Naive thymus-derived CD8-positive, alpha-beta T cell (primary cell): Measurements from ENCODE around the gene S100P. TPM values are rescaled to one million over a fixed set of nuclear protein-coding genes. Genes with fewer than 3 reads are reported as not detected.
A peak's percentile ranks its signal among the peaks of the same experiment; 100 is the strongest.

Experiments used
- ATAC-seq, 2 donors: fragments of 150-1000 bp; cut with Tn5 transposase in 1 of 2; sonication (Bioruptor Pico), chemical (Tn5 transposase) in 1 of 2; 1 replicate in 1 of 2; 2 replicates in 1 of 2; pipeline ENCODE4 v1.10.0; 2021; ENCODE audit warnings: mild to moderate bottlenecking in 2 of 2, moderate library complexity in 2 of 2
- POLR2A ChIA-PET: fragments of 350-600 bp; sonication (Branson Sonifier 250); formaldehyde crosslinking; loops from one replicate; lab custom pipeline; 2021; ENCODE audit warnings: antibody characterized with exemption; lab: Charles Lee
- DNase-seq, 10 donors: peaks; one replicate each; pipeline versions ENCODE4 v3.0.0 to v3.0.0-alpha.2; 2020 to 2022
- H3K27ac Mint-ChIP-seq, 10 donors: one replicate each; pipeline ENCODE4 v1.8.0; 2020 to 2022; ENCODE audit warnings: mild to moderate bottlenecking in 10 of 10, mixed read lengths in 10 of 10, moderate library complexity in 4 of 10, inconsistent platforms in 1 of 10
- H3K27me3 Mint-ChIP-seq, 5 donors: one replicate each; pipeline ENCODE4 v1.8.0; 2021 to 2022; ENCODE audit warnings: mixed read lengths in 5 of 5
- H3K36me3 Mint-ChIP-seq, 3 donors: one replicate each; pipeline ENCODE4 v1.8.0; 2020 to 2022; ENCODE audit warnings: mixed read lengths in 3 of 3, mild to moderate bottlenecking in 2 of 3, inconsistent platforms in 1 of 3
- H3K4me1 Mint-ChIP-seq, 4 donors: one replicate each; pipeline ENCODE4 v1.8.0; 2021 to 2022; ENCODE audit warnings: mixed read lengths in 4 of 4
- H3K4me3 Mint-ChIP-seq, 10 donors: one replicate each; pipeline ENCODE4 v1.8.0; 2020 to 2022; ENCODE audit warnings: mild to moderate bottlenecking in 10 of 10, mixed read lengths in 10 of 10, moderate library complexity in 6 of 10, inconsistent platforms in 1 of 10
- H3K9me3 Mint-ChIP-seq, 9 donors: one replicate each; pipeline ENCODE4 v1.8.0; 2020 to 2022; ENCODE audit warnings: mixed read lengths in 9 of 9, mild to moderate bottlenecking in 3 of 9, inconsistent platforms in 1 of 9, moderate library complexity in 1 of 9
- polyA plus RNA-seq, 3 donors: library from polyadenylated mRNA; unstranded; fragments of 300-500 nt; fragmentation: Illumina TruSeq; gene quantifications; one replicate each; pipeline ENCODE4 v1.2.3, GENCODE V29; 2021
- total RNA-seq, 8 experiments: library from RNA in 2 of 8; stranded (reverse) in 2 of 8; gene quantifications; one replicate each; pipeline ENCODE4 v1.2.3 and lab custom pipeline; 2021 to 2026

The S100P gene
- total and polyA plus RNA-seq, 5 experiments from 2014 or later: 0.39 to 3.2 (median 3.0) TPM; not detected in 2

GRCh38 chr4:6742507-6742906 lies 48.8 kb downstream of the S100P start:
- POLR2A ChIA-PET: no interaction called here
- DNase-seq (no peak), ATAC-seq (no peak)
- Mint-ChIP-seq H3K27me3 (peaks cover 0 to 1% (median 0%) of the 10 kb centered on the region in 5 donors), H3K9me3 (peaks cover 0 to 6% (median 0%) of the 10 kb centered on the region in 9 donors), H3K4me1 (peaks cover 0 to 4% (median 0%) of the 10 kb centered on the region in 4 donors), H3K27ac (no peak overlapping the region), H3K36me3 (no peaks in the 10 kb centered on the region), H3K4me3 (no peak overlapping the region)

- H3K9me3 Mint-ChIP-seq: peaks cover 0 to 6% (median 0%) of the 10 kb centered on the region in 9 donors
- ATAC-seq: no peak
- H3K4me1 Mint-ChIP-seq: peaks cover 0 to 4% (median 0%) of the 10 kb centered on the region in 4 donors
- H3K4me3 Mint-ChIP-seq: no peak overlapping the region
- peaks cover 0 to 1% (median 0%) of the 10 kb centered on the region in 5 donors for H3K27me3 Mint-ChIP-seq
- DNase-seq: no peak
- POLR2A ChIA-PET: no interaction called here
- H3K27ac Mint-ChIP-seq: peak overlapping the region in 1 of 10 donors; percentile 61
- H3K36me3 Mint-ChIP-seq: no peaks in the 10 kb centered on the region
These were observed 49.3 kb downstream of the S100P start for GRCh38 chr4:6742989-6743388.

Other genes starting within 250 kb of the S100P start
- gene PPP2R2C, start 221.3 kb upstream of the S100P start, total RNA-seq: not detected
- gene PPP2R2C, start 221.3 kb upstream of the S100P start, polyA plus RNA-seq: not detected
- 10 to 100 TPM; 41.2 to 43.2 TPM for gene MAN2B2, start 118.7 kb upstream of the S100P start, total RNA-seq
- gene MAN2B2, start 118.7 kb upstream of the S100P start, polyA plus RNA-seq: 10 to 100 TPM; 11.8 to 30.4 (median 14.4) TPM
- gene MRFAP1, start 53.2 kb upstream of the S100P start, total RNA-seq: 100 to 1,000 TPM; 148 to 153 TPM
- 100 to 1,000 TPM; 141 to 186 (median 155) TPM for gene MRFAP1, start 53.2 kb upstream of the S100P start, polyA plus RNA-seq
- gene MRFAP1L1, start 16.0 kb downstream of the S100P start, total RNA-seq: 100 to 1,000 TPM; 123 to 127 TPM
- 100 to 1,000 TPM; 102 to 124 (median 105) TPM for gene MRFAP1L1, start 16.0 kb downstream of the S100P start, polyA plus RNA-seq
- gene BLOC1S4, start 22.3 kb downstream of the S100P start, total RNA-seq: 10 to 100 TPM; 38.7 to 40.0 TPM
- gene BLOC1S4, start 22.3 kb downstream of the S100P start, polyA plus RNA-seq: 10 to 100 TPM; 65.8 to 81.6 (median 75.4) TPM
- 10 to 100 TPM; 29.9 to 31.0 TPM for gene KIAA0232, start 88.8 kb downstream of the S100P start, total RNA-seq
- gene KIAA0232, start 88.8 kb downstream of the S100P start, polyA plus RNA-seq: 10 to 100 TPM; 11.9 to 15.4 (median 13.7) TPM
- 10 to 100 TPM; 77.3 to 78.2 TPM for gene TBC1D14, start 215.9 kb downstream of the S100P start, total RNA-seq
- gene TBC1D14, start 215.9 kb downstream of the S100P start, polyA plus RNA-seq: 10 to 100 TPM; 34.8 to 47.0 (median 36.7) TPM